ENCODE measurements around the gene KCNH4.

The KCNH4 gene

GRCh38 chr17:42116705-42117396, 64.1 kb downstream of the KCNH4 start:
- peak; percentile 41 to 66 for DNase-seq

- no peak for DNase-seq
Measured at GRCh38 chr17:42114118-42114517, 66.8 kb downstream of the KCNH4 start.

- DNase-seq = no peak
Measured at GRCh38 chr17:42113293-42114069, 67.5 kb downstream of the KCNH4 start.

- no peak for DNase-seq
Measured at GRCh38 chr17:42112552-42113176, 68.3 kb downstream of the KCNH4 start, which contains the start of gene DHX58. TSS of gene DHX58 (minus strand) at chr17:42112714. CDS start at chr17:42111892, 822 bp downstream.

- no peak for DNase-seq
Measured at GRCh38 chr17:42111871-42112551, 68.9 kb downstream of the KCNH4 start.

GRCh38 chr17:42111265-42111636, 69.7 kb downstream of the KCNH4 start:
- DNase-seq = no peak

- DNase-seq = no peak
Measured at GRCh38 chr17:42110301-42111264, 70.4 kb downstream of the KCNH4 start.

GRCh38 chr17:42109086-42109485, 71.9 kb downstream of the KCNH4 start:
- DNase-seq = no peak

- peak; percentile 79 to 82 for DNase-seq
Measured at GRCh38 chr17:42107597-42108576, 73.1 kb downstream of the KCNH4 start.

- DNase-seq = no peak
Measured at GRCh38 chr17:42107124-42107523, 73.8 kb downstream of the KCNH4 start.

All from NCI-H1930 (cell line).